ENCODE data around the gene ZNF570.

DNA sequence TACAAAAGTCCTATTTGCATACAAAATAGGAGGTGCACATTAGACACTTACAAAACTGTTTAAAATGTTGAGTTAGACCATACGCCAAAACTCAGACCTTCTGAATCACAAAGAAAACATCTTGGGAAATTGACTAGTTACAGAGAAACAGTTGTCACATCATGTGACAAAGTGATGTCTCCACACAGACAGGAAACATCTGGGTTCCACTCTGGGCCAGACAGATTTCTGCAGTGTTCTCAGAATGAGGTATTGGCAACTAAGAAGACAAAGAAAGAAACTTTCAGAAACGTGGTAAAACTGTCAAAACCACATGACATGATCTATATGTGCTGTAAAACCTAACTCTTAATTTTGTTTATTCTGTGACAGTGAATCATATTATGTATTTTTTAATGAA lies 44.2 kb downstream of the ZNF570 start:
- TF ChIP-seq, protein P1, sequence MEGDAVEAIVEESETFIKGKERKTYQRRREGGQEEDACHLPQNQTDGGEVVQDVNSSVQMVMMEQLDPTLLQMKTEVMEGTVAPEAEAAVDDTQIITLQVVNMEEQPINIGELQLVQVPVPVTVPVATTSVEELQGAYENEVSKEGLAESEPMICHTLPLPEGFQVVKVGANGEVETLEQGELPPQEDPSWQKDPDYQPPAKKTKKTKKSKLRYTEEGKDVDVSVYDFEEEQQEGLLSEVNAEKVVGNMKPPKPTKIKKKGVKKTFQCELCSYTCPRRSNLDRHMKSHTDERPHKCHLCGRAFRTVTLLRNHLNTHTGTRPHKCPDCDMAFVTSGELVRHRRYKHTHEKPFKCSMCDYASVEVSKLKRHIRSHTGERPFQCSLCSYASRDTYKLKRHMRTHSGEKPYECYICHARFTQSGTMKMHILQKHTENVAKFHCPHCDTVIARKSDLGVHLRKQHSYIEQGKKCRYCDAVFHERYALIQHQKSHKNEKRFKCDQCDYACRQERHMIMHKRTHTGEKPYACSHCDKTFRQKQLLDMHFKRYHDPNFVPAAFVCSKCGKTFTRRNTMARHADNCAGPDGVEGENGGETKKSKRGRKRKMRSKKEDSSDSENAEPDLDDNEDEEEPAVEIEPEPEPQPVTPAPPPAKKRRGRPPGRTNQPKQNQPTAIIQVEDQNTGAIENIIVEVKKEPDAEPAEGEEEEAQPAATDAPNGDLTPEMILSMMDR (IDR thresholded peaks at IDR 0.05): no peak
- no peak for TF ChIP-seq POLR2A (IDR thresholded peaks at IDR 0.05)
